ENCODE measurements around the gene PSME2. TPM values are rescaled to one million over a fixed set of nuclear protein-coding genes. Genes with fewer than 3 reads are reported as not detected.

PSME2 gene
- polyA plus RNA-seq, 2 of the 4 experiments (the other 2 are of a cell fraction): 137 to 144 TPM

DNA sequence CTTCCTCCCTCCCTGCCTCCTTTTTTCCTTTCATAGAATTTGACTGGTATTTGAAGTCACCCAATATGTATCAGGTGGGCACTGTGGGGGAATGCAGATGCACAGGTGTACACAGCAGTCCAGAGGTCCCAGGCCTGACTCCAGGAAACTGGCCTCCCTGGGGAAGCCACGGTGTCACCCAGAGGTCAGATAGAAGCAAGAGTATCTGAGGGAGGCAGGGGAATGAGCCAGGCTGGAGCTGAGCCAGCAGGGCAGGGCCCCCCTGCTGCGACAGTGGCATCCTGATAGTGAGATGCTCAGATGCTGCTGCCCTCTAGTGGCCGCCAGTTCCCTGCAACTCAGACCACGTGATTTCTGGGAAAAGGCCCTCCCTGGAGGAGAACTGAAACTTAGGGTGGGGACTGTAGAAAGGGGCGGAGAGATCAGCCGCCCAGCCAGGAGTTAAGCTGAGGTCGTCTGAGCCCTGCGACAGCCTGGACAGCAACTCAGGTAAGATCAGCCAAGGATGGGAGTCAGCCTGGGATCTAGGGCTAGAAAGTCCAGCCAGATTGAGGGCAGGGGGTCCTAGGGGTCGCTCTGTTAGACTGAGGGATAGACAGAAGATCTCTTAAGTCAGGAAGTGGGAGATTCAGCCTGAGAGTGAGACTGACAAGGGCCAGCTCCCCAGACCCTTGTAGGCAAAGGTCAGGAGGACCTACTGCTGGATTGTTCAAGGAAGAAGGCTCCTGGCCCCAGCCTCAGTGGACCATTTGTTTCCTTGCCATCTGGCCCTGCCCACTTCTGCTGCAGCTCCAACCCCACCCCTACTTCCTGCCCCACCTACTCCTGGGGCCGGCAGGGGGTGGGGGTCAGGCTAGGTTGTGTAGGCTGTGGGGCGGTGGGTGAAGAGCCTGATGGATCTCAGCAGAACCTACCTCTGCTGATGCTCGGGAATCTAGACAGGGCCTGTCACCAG is 14.7 kb upstream of the PSME2 start, which contains the start of gene IRF9:
TSS of gene IRF9 (plus strand) at position 416 of the 955 bp plus-strand sequence. CDS start 880 bp downstream, outside the sequence.
- peak; percentile 79 to 94 for ATAC-seq
- ChIA-PET POLR2A (interaction anchor here (0.6 to 2.4 kb wide), 9 partner anchors 10 to 82 kb away, joined by 3 to 16 read pairs (median 6); partner anchors contain the start of genes DCAF11, EMC9, NRL and PCK2), CTCF (interaction anchor here (0.8 to 7.0 kb wide), 39 partner anchors 9 to 572 kb away, joined by 3 to 168 read pairs (median 5); partner anchors contain the start of genes CARMIL3, DCAF11, EMC9 and FITM1)
- Histone ChIP-seq H3K4me3 (peak within 1 kb of the TSS; percentile 47), H3K9me3 (no peaks in the 10 kb centered on the region), H3K27ac (peak within 1 kb of the TSS; percentile 86 to 91), H3K4me1 (peaks cover 25% of the 10 kb centered on the region), H3K4me2 (peak within 1 kb of the TSS; percentile 92)
- DNase-seq (ENCODE audit: low read depth in 1 of 2, low spot score in 1 of 2): peak; percentile 95 to 96
- FAIRE-seq: no peak
- WGBS (ENCODE audit: missing lambda C conversion rate): 10% methylated on average over 10 of the region's 12 CpGs
- TF ChIP-seq ZNF302 (CRISPR knock-in tag; IDR thresholded peaks at IDR 0.05): no peak
- 0 out of 2 replicates have a peak, but pooled peaks have one; percentile 70 for TF ChIP-seq HOXA7 (CRISPR knock-in tag; IDR thresholded peaks at IDR 0.05)
- TF ChIP-seq PBX3 (IDR thresholded peaks at IDR 0.05): peak; percentile 35; the same call in 1 of the 2 replicates
- TF ChIP-seq SMC3 (IDR thresholded peaks at IDR 0.05): peak; percentile 77
- TF ChIP-seq, protein P1, sequence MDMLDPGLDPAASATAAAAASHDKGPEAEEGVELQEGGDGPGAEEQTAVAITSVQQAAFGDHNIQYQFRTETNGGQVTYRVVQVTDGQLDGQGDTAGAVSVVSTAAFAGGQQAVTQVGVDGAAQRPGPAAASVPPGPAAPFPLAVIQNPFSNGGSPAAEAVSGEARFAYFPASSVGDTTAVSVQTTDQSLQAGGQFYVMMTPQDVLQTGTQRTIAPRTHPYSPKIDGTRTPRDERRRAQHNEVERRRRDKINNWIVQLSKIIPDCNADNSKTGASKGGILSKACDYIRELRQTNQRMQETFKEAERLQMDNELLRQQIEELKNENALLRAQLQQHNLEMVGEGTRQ (IDR thresholded peaks at IDR 0.05): peak; percentile 92
- 0 out of 2 replicates have a peak, but pooled peaks have one; percentile 23 for TF ChIP-seq GATA3 (IDR thresholded peaks at IDR 0.05; ENCODE audit: borderline replicate concordance)
- peak; percentile 62 to 79; a peak in 4 of 5 replicates for TF ChIP-seq JUN (IDR thresholded peaks at IDR 0.05)
- TF ChIP-seq SREBF2 (IDR thresholded peaks at IDR 0.05): no peak
- no peak for TF ChIP-seq CBX2 (IDR thresholded peaks at IDR 0.05; ENCODE audit: borderline replicate concordance, low read depth)
- TF ChIP-seq MYC (IDR thresholded peaks at IDR 0.05; ENCODE audit: borderline replicate concordance, low read length): no peak
- peak; percentile 19 for TF ChIP-seq MAFK (IDR thresholded peaks at IDR 0.05; ENCODE audit: partially characterized antibody)
- TF ChIP-seq CTCF (IDR thresholded peaks at IDR 0.05): peak; percentile 92
- TF ChIP-seq, protein P2, sequence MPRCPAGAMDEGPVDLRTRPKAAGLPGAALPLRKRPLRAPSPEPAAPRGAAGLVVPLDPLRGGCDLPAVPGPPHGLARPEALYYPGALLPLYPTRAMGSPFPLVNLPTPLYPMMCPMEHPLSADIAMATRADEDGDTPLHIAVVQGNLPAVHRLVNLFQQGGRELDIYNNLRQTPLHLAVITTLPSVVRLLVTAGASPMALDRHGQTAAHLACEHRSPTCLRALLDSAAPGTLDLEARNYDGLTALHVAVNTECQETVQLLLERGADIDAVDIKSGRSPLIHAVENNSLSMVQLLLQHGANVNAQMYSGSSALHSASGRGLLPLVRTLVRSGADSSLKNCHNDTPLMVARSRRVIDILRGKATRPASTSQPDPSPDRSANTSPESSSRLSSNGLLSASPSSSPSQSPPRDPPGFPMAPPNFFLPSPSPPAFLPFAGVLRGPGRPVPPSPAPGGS (IDR thresholded peaks at IDR 0.05): 0 out of 3 replicates have a peak, but pooled peaks have one; percentile 40
- TF ChIP-seq, protein P3, sequence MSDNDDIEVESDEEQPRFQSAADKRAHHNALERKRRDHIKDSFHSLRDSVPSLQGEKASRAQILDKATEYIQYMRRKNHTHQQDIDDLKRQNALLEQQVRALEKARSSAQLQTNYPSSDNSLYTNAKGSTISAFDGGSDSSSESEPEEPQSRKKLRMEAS (IDR thresholded peaks at IDR 0.05): peak; percentile 87
- peak; percentile 72 to 78 for TF ChIP-seq RAD21 (conservative IDR thresholded peaks at IDR 0.05 in 1 of 2, IDR thresholded peaks at IDR 0.05 in 1 of 2)

DNA sequence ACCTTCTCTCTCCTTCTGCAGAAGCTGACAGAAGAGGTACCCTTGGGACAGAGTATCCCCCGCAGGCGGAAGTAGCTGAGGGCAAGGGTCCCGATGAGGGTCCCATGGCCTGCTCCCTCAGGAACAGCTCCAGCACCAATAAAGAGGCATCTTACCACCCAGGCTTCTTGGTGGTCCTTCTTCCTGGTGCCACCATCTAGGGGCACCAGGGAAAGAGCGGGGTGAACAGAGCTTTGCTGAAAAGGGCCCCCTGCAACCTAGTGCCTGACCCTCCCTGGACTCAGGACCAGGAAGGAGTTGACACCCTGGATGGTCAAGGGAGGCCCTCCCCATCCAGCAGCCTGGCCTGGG is 14.1 kb upstream of the PSME2 start:
- TF ChIP-seq JUN (IDR thresholded peaks at IDR 0.05) (no peak), RFX5 (IDR thresholded peaks at IDR 0.05) (no peak), ATOH8 (CRISPR knock-in tag; IDR thresholded peaks at IDR 0.05; ENCODE audit: low read depth) (no peak), RCOR1 (IDR thresholded peaks at IDR 0.05; ENCODE audit: low read depth, low read length) (no peak)
- 98% methylated on average over 4 of the region's 4 CpGs for WGBS (ENCODE audit: missing lambda C conversion rate)

More for the DNA sequence above, 14.1 kb upstream of the PSME2 start:
- Histone ChIP-seq H3K4me2 (peak overlapping the region; percentile 92), H3K4me1 (peaks cover 25% of the 10 kb centered on the region), H3K9me3 (no peaks in the 10 kb centered on the region), H3K27ac (peak overlapping the region; percentile 79 to 86; a peak in 5 of 6 replicates), H3K4me3 (no peak overlapping the region)
- DNase-seq (ENCODE audit: low read depth in 1 of 2, low spot score in 1 of 2) (no peak), FAIRE-seq (no peak), ATAC-seq (no peak; a peak in 2 of 6 replicates)
- ChIA-PET CTCF (interaction anchor here (0.5 to 7.0 kb wide), 40 partner anchors 10 to 843 kb away, joined by 3 to 168 read pairs (median 5); partner anchors contain the start of genes CARMIL3, DCAF11, EMC9 and FITM1), POLR2A (interaction anchor here (0.6 to 2.4 kb wide), 9 partner anchors 9 to 97 kb away, joined by 3 to 16 read pairs (median 6); partner anchors contain the start of genes DCAF11, EMC9, NRL and PCK2)
